DMS53 treated with DMSO at 0.1 percent for 48 hours (cell line): Measurements from ENCODE around the gene GNS.

Source experiments
- DNase-seq: peaks from one replicate; lab custom pipeline; 2025; ENCODE audit not compliant: unreplicated experiment; lab: John Stamatoyannopoulos, UW

Gene GNS

DNA sequence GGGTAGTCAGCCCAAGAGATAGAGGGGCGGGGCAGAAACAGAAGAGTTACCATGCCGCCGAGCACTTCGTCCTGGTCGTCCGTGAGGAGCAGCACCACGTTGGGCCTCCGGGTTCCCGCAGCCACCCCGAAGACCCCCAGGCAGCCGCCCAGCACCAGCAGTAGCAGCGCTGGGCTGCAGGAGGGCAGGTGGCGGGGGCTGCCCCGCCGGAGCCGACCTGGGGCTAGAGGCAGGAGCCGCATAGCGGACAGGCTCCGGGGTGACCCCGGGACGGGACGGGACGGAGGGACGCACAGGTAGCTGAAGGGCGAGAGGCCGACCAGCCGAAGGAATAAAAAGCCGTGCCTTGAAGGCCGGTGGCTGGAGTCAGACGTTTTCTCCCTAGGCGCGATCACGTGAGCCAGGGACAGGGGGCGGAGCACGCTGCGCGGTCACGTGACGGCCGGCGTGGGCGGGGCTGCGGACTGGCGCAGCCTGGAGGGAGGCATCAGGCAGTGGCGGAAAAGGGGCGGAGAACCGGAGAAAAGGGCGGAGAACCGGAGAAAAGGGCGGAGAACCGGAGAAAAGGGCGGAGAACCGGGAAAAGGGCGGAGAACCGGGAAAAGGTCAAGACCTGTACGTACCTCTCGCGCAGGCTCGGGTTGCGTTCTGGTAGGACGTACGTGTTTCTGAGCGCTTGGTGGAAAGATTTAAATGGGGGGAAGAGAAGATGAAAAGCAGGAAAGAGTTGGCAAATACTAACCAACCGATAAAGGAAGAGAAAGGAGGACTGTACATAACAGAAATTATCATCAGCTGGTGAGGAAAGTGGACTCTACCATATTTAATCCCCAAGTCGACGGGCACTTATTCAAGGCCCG lies at the start of gene GNS:
Gene GNS (minus strand): TSS at position 372 of the 860 bp plus-strand sequence. CDS start 130 bp downstream, at position 242.
- peak; percentile 89 for DNase-seq

DNA sequence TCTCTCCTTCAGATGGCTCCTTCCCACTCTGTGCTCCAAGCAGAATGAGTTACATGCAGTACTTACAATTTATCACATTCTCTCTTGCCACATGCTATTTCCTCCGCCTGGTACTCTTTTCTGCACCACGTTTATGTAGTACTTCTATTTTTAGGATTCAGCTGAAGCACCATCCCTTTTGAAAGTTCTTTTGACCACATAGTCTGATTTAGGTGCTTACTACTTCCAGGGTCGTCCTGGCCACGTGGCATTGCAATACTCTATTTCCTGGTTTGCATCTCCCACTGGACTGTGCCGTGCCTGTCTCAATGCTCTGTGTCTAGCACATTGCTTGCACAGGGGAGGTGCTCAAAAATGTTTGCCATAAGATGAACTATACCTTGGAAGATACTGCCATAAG lies 48.9 kb upstream of the GNS start:
- DNase-seq: no peak

DNA sequence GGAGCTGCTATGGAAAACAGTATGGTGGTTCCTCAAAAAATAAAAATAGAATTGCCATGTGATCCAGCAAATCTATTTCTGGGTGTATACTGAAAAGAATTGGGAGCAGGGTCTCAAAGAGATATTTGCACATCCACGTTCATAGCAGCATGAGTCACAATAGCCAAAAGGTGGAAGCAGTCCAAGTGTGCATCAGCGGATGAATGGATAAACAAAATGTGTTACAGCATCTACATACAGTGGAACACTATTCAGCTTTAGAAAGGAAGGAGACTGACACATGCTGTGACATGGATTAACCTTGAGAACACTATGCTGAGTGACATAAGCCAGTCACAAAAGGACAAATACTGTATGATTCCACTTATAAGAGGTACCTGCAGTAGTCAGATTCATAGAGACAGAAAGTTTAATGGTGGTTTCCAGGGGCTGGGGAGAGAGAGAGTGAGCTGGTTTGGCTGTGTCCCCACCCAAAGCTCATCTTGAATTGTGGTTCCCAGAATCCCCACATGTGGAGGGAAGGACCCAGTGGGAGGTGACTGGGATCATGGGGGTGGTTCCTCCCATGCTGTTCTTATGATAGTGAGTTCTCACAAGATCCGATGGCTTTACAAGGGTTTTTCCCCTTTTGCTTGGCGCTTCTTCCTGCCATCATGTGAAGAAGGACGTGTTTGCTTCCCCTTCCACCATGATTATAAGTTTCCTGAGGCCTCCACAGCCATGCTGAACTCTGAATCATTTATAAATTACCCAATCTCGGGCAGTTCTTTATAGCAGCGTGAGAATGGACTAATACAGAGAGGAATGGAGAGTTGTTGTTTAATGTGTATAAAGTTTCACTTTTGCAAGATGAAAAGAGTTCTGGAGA lies 47.6 kb upstream of the GNS start:
- DNase-seq: no peak

DNA sequence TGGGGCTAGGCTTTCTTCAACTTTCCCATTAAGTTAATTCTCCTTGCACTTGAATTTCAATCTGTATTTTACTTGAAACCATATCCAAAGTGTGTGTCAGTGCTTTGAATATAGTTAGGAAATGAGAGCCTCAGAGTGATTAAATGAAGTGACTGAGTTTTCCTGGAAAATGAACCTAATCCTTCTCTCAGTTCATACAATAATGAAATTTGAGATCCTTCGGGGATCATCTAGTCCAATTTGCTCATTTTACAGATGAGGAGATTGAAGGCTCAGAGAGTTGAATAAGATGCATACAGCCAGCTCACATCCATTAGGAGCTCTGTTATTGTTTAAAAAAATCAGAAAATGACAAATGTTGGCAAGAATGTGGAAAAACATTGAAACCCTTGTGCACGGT lies 47.0 kb upstream of the GNS start:
- DNase-seq: no peak

DNA sequence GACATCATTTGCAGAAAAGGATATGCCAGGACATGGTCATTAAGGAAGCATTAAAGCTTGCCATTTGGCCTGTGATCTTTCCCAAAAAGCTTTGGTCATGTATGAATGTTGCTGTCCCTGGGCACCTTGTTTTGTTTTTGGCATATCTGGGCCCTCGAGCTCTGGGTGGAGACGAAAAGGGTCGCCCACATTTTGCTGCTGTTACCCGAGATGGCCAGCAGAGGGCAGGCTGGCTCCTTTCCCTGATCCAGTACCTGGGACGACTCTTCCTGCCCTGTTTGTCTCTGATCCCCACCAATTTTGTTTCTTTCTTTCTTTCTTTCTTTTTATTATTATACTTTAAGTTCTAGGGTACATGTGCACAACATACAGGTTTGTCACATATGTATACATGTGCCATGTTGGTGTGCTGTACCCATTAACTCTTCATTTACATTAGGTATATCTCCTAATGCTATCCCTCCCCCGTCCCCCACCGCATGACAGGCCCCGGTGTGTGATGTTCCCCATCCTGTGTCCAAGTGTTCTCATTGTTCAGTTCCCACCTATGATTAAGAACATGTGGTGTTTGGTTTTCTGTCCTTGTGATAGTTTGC lies 43.1 kb upstream of the GNS start:
- peak; percentile 64 for DNase-seq

DNA sequence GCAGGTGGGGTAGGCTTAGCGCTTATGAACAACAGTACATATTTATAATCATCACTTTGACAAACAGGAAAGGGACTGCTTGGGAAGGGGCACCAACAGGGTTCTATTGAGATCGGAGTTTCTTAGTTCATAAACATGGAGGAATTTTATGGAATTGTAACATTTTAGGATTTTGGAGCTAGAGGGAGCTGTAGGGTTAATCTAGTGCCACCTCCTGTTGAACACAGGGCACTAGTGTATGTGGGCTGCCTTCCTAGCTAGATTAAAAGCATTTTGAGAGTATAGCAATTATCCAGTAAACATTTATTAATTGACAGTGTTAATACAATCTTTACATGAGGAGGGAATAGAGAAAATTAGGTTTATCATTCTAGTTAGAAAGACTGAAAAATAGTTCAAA lies 42.2 kb upstream of the GNS start:
- DNase-seq: no peak

DNA sequence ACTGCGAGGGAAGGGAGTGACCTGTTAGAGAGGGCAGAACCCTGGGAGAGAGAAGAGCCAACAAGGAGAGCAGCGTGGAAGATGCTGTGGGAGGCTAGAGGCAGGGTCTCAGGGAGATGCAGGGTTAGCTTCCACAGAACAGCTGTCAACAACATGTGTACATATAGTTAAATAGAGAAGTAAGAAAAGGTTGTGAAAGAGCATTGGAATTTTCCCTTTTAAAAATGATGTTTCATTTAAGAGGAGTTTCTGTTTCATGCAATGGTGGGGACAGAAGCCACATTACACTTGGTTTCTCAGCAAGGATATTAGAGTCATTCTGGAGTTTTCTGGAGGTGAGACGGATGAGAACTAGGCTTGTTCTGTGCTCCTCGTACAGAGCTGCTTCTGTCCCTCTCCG lies 41.4 kb upstream of the GNS start:
- DNase-seq: no peak

DNA sequence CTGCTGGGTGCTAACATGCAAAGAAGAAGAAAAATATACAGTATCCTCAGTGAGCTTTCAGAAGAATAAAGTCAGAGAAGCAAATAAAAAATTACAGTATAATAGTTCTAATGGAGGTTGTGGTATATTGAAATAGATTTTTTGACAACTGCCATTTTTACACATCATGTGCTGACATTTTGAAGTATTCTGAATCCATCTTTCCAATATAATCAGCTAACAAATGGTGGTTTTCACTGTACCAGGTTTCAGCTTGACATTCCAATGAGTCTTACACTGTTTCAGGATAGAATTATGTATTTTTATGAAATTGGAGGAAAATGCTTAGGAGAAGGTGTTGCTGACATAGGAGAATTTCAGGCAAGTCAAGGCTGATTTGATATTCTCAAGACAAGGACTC lies 39.0 kb upstream of the GNS start:
- no peak for DNase-seq

DNA sequence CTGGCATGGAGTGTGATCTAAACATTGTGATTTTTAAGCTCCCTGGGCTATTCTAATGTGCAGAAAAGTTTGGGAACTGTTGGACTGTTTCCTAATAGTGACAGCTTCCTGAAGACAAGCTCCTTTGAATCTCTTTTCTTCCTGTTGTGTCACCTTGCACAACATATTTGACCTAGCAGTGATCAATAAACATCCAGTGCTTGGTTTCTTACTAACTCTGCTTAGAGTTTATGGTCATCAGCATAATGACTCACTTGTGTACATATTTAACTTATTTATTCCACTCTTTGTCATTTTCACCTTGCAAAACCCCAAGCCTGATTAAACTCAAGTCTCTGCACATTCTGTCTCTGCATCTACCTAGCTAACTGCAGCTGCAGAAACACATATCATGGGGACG lies 38.0 kb upstream of the GNS start:
- DNase-seq: peak; percentile 51

DNA sequence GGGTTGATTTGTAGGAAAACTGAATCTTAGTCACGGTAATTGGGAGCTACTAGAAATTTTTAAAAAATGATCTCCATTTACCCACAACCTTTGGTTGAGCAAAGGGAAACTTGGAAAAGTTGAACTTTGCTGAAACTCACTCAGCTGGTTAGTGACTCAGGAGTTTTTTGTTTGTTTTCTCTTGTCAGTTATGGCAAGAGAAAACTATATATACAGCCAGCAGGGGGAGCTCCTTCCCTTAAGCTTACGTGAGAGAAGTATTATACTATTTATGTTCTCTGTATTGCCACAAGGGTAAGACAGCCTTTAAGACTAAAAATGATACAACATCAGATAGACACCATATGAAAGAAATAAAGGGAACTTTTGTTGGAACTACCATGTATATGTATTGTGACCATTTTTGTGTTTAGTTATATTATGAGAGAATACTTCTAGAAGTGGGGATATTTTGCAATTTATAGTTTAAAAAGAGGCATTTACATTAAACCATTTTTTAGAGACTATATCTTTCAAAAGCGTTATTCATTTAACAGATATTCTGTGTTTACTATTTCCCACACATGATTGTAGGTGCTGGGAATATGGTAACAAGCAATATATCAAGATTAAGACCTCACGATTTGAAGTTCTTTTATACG lies 37.1 kb upstream of the GNS start:
- DNase-seq: peak; percentile 89

DNA sequence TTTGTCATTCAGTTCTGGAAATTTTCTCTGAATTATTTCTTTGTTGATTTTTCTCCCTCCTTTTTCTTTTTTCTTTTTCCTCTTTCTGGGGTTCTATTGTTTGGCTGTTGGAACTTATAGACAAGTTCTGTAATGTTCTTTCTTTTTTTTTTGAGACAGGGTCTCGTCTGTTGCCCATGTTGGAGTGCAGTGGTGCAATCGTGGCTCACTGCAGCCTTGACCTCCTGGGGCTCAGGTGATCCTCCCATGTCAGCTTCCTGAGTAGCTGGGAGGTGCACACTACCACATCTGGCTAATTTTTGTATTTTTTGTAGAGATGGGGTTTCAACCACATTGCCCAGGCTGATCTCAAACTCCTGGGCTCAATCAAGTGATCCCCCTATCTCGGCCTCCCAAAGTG lies 35.1 kb upstream of the GNS start:
- DNase-seq: no peak

DNA sequence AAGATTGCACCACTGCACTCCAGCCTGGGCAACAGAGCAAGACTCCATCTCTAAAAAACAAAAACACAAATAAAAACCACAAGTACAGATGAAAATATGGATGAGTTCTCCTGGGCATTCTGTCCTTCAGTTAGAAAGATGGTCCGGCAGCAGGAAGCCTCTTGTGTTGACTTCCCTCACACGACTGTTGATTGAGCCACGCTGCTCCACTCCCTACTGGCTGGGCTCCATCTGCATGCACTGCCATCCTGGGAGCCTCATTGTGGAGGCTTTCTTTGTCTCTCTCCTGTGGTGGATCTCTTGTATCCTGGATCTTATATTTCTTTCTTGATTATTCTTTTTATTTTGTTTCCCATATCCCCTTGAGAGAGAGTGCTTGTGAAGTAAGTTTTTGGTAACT lies 34.4 kb upstream of the GNS start:
- no peak for DNase-seq

DNA sequence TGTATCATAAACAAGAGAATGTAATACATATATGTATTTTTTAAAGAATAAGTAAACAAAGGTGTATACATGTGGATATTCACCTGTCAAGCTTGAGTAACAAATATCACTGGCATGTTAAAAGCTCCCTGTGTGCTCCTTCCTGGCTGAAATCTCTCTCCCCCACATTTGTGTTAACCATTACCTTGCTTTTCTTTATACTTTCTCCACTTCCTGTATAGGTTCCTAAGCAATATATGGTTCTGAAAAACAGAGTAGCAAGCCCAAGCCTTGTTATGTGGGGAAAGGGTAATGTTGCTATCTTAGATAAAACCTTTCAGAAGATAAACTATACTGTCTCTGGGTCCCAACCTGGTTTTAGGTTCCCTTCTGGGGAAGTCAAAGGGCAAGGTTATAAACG lies 32.9 kb upstream of the GNS start:
- DNase-seq: peak; percentile 9

DNA sequence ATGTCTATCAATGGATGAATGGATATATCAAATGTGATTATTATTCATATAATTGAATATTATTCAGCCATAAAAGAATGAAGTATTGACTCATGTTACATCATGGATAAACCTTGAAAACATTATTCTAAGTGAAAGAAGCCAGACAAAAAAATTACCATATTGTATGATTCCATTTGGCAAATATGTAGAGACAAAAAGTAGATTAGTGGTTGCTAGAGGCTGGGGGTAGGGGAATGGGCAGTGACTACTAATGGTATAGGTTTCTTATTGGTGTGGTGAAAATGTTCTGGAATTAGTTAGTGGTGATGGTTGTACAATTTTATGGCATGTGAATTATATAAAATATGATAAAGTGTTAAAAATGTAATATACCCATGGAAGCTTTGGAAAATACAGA lies 31.8 kb upstream of the GNS start:
- no peak for DNase-seq

DNA sequence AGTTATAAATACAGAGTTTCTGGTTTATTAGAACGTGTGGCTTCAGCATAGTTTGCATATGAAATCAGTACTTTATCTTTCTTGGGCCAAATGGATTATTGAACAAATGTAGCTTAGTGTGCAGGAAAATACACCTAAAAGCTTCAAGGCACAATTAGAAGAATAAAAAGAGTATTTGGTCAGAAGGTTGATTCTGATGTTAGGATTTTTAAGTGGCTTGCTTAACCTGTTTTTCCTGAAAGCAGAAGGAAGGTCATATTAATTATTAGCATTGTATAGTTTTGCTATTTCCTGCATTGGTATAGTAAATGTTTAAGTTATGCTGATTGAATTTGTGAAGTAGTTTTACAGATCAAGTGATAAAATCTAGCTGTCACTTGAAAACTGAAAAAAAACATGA lies 31.0 kb upstream of the GNS start:
- peak; percentile 70 for DNase-seq

DNA sequence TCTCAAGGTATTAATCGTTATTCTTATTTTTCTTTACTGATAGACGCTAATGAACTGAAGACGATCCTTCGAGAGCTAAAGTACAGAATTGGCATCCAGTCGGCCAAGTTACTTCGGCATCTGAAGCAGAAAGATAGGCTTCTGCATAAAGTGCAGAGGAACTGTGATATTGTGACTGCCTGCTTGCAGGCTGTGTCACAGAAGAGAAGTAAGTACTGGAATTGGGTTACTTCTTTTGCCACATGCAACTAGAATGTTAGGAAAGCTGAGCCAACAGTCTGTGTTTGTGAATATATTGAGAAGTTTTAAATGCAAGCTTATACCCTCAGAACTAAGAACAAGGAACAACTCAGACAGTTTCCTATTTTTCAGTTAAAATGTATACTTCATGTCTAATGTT lies 26.6 kb upstream of the GNS start:
- no peak for DNase-seq

DNA sequence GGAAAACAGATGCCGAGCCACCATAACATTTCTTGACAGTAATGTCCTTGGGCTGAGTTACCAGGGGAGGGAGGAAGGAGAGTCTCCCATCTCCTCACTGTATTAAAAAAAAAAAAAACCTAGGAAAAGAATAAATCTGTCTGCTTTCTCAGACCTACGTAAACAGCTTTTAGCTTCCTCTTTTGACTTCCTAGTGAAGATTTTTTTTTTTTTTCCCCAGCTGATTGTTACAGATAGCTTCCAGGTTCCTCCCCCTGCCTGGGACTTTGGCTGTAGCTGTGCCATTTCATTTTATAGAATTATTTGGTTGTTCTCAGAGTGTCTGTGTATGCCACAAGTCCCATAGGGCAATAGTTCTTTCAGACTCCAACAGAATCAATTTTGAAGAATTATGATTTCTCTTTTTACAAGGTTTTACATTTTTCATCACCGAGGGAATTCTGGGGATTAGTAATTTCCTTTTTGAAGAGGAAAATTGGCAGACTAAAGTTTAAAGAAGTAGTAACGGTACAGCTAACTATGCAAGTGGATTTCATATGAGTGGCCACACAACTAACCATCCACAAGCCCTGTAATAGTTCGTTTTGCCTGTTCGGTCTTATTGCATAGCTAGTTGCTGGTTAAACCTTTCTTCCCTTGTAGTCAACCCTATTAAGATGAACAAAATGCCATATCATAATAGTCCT lies 23.1 kb upstream of the GNS start:
- DNase-seq: no peak

DNA sequence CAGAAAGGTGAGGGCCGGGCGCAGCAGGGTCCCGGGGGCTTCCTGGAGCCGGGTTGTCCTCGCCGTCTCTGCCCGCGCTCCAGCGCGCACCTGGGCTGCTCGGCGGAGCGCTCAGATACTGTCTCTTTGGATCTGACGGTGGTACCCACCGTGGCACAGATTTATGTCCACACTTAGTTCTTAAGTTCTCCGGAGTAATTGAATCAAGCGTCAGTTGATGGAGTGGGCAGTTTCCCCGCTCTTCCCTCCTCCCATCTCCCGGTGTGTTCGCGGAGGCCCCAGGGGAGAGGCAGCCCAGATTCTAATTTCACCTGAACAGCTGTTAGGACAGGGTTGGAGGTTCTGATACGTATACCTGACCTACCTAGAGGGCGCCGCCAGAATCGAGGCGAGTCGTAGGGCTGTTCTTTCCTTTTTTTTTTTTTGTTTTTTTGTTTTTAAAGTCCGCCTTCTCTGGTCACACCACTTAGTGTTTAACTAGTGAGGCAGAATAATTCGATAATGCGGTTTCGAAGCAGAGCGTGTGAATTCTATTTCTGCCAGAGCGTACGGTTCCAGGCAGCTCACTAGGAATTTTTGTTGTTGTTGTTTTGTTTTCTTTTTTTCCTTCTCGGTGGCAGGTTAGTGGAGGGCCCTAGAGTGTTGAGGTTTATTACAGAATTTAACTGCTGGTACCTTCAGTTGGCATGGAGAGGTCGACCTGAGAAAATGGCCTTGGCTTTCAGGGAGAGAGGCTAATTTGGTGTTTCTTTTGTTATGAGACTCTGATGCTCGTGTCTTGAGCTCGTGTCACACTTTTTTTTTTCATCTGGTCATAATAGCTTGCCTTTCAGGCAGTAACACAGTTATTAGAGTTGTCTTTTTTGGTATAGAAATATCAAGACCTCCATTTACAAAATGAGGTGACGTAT lies 22.3 kb upstream of the GNS start:
- peak; percentile 53 for DNase-seq

DNA sequence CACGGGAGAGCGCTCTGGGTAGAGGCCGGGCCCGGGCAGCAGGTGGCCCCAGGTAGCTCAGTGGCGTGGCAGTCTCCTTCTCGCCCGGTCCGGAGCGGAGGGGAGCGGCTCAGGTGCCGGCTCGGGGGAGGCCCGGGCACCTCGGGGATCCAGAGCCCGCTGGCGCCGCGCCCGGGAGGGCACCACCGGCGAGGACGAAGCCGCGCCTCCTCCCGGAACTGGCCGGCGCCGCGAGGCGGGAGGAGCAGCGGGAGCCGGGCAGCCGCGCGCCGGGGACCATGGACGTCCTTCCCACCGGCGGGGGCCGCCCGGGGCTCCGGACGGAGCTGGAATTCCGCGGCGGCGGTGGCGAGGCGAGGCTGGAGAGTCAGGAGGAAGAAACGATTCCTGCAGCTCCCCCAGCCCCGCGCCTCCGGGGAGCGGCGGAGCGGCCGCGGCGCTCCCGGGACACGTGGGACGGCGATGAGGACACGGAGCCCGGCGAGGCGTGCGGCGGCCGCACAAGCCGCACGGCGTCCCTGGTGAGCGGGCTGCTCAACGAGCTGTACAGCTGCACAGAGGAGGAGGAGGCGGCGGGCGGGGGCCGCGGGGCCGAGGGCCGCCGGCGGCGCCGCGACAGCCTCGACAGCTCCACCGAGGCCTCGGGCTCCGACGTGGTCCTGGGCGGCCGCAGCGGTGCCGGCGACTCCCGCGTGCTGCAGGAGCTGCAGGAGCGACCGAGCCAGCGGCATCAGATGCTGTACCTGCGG lies 21.5 kb upstream of the GNS start:
- DNase-seq: peak; percentile 67
